Stimulated activated CD8-positive, alpha-beta memory T cell treated with anti-CD3 and anti-CD28 coated beads, Interleukin-12 subunit alpha, Interleukin-12 subunit beta, amount 100 ng/mL, for 24 hours (primary cell): ENCODE measurements around the gene SRGAP1.
"Not testable (repeated sequence)": the region's sequence is repeated elsewhere in the genome, so short reads cannot be mapped to it uniquely, and the experiment has no call there.

Experiments
- DNase-seq: peaks from one replicate; pipeline ENCODE4 v3.0.0-alpha.2; 2020; ENCODE audit errors: extremely low read depth

Gene SRGAP1

GRCh38 chr12:64053117-64053516 lies 208.6 kb downstream of the SRGAP1 start:
- no peak for DNase-seq

GRCh38 chr12:64054079-64054520 lies 209.6 kb downstream of the SRGAP1 start:
- no peak for DNase-seq

GRCh38 chr12:64056741-64057140 lies 212.2 kb downstream of the SRGAP1 start:
- no peak for DNase-seq

GRCh38 chr12:64057706-64058105 lies 213.2 kb downstream of the SRGAP1 start:
- DNase-seq, result no peak

GRCh38 chr12:64058541-64059265 lies 214.2 kb downstream of the SRGAP1 start:
- DNase-seq, result no peak

- DNase-seq, result no peak
These were observed 215.2 kb downstream of the SRGAP1 start for GRCh38 chr12:64059685-64060084.

GRCh38 chr12:64061868-64062375 lies 217.4 kb downstream of the SRGAP1 start:
- no peak for DNase-seq

GRCh38 chr12:64063121-64063520 lies 218.6 kb downstream of the SRGAP1 start:
- DNase-seq, result no peak

- no peak for DNase-seq
These were observed 219.7 kb downstream of the SRGAP1 start for GRCh38 chr12:64064240-64064639.

- no peak for DNase-seq
These were observed 220.2 kb downstream of the SRGAP1 start for GRCh38 chr12:64064706-64065105.

GRCh38 chr12:64065881-64066451 lies 221.5 kb downstream of the SRGAP1 start:
- no peak for DNase-seq

GRCh38 chr12:64066776-64067175 lies 222.3 kb downstream of the SRGAP1 start:
- no peak for DNase-seq

GRCh38 chr12:64070454-64070853 lies 226.0 kb downstream of the SRGAP1 start:
- DNase-seq, result no peak

GRCh38 chr12:64072916-64073575 lies 228.5 kb downstream of the SRGAP1 start:
- no peak for DNase-seq

GRCh38 chr12:64076565-64076964 lies 232.1 kb downstream of the SRGAP1 start:
- not testable (repeated sequence) for DNase-seq

GRCh38 chr12:64077922-64078321 lies 233.4 kb downstream of the SRGAP1 start:
- DNase-seq, result no peak

- no peak for DNase-seq
These were observed 236.0 kb downstream of the SRGAP1 start for GRCh38 chr12:64080319-64081007.

GRCh38 chr12:64081008-64081404 lies 236.5 kb downstream of the SRGAP1 start:
- no peak for DNase-seq

- DNase-seq, result no peak
These were observed 237.6 kb downstream of the SRGAP1 start for GRCh38 chr12:64082116-64082515.

- DNase-seq, result no peak
These were observed 238.4 kb downstream of the SRGAP1 start for GRCh38 chr12:64082866-64083268.

- DNase-seq, result no peak
These were observed 239.0 kb downstream of the SRGAP1 start for GRCh38 chr12:64083285-64084210.
